PFSK-1 (cell line): ENCODE results near the gene LSAMP.

ENCODE experiments used
- FOXP2 ChIP-seq: optimal IDR thresholded peaks from 2 replicates; pipeline ENCODE3; 2011; ENCODE audit warnings: borderline replicate concordance, control low read depth, inconsistent platforms; ENCODE audit not compliant: insufficient read depth; ENCODE audit errors: extremely low read length, extremely low read depth
- POLR2AphosphoS5 ChIP-seq: IDR thresholded peaks from 2 replicates; pipeline ENCODE4 v1.6.1; 2012; ENCODE audit warnings: low read depth, mild to moderate bottlenecking, control low read depth, low read length, moderate library complexity
- REST ChIP-seq, 2 experiments: IDR thresholded peaks; 2 replicates each; pipeline versions ENCODE4 v1.6.1 to v1.8.0; 2011 to 2012; ENCODE audit warnings: low read depth in 2 of 2, low read length in 2 of 2, control low read depth in 1 of 2, inconsistent platforms in 1 of 2, mild to moderate bottlenecking in 1 of 2, moderate library complexity in 1 of 2; ENCODE audit not compliant: insufficient read depth in 1 of 2
- SIN3A ChIP-seq: IDR thresholded peaks from 2 replicates; pipeline ENCODE4 v1.6.1; 2012; ENCODE audit warnings: mild to moderate bottlenecking, low read length, moderate library complexity, borderline replicate concordance; ENCODE audit not compliant: insufficient read depth
- TAF1 ChIP-seq: IDR thresholded peaks from 2 replicates; pipeline ENCODE4 v1.6.1; 2012; ENCODE audit warnings: low read length, control low read depth, borderline replicate concordance; ENCODE audit not compliant: insufficient read depth

- TF ChIP-seq TAF1 = no peak
- TF ChIP-seq POLR2AphosphoS5 = no peak
- TF ChIP-seq SIN3A = no peak
- no peak for TF ChIP-seq REST (IDR thresholded peaks at IDR 0.05; ENCODE audit: insufficient read depth in 1 of 2, low read depth in 2 of 2, low read length in 2 of 2)
- no peak for TF ChIP-seq FOXP2
Observed at GRCh38 chr3:116114586-116114985, 330.7 kb downstream of the LSAMP start.
